HepG2 (cell line): Measurements from ENCODE around the gene KRTAP10-2. TPM values are rescaled to one million over a fixed set of nuclear protein-coding genes. Genes with fewer than 3 reads are reported as not detected.

Experiments
- ATAC-seq: fragments of 200-7000 bp; cut with Tn5 transposase; 3 replicates; pipeline ENCODE4 v1.9.1; 2020; ENCODE audit warnings: mild to moderate bottlenecking, moderate library complexity
- BruUV-seq: library from RNA; stranded (reverse); fragments of 400-500 nt; replicated peaks from 2 replicates; lab custom pipeline; 2021; lab: Mats Ljungman, UMichigan
- CTCF ChIA-PET: fragments of 300-600 bp; formaldehyde crosslinking; extraction: SDS; loops from one replicate; lab custom pipeline; 2021; ENCODE audit warnings: low total read pairs, inconsistent platforms, low intra/inter-chr PET ratio; lab: Yijun Ruan, JAX
- POLR2A ChIA-PET: fragments of 350-600 bp; sonication (Branson Sonifier 250); formaldehyde crosslinking; loops from one replicate; lab custom pipeline; 2020; ENCODE audit warnings: antibody characterized with exemption, inconsistent platforms; lab: Yijun Ruan, JAX
- DNase-seq: peaks from one replicate; pipeline ENCODE4 v3.0.0-alpha.2; 2015; ENCODE audit warnings: low spot score
- FAIRE-seq: peaks from 3 replicates; lab custom pipeline; 2011; peaks lifted over from hg19 to GRCh38; lab: Jason Lieb, UNC
- H2AFZ ChIP-seq: one replicate; pipeline ENCODE4 v1.6.1; 2011; ENCODE audit warnings: low read length, inconsistent platforms
- H3K27ac ChIP-seq: fragments of 300-600 bp; 3 replicates; pipeline ENCODE4 v1.8.0; 2011; ENCODE audit warnings: mixed run types, mild to moderate bottlenecking, mixed read lengths, low read length, inconsistent platforms; ENCODE audit not compliant: insufficient read depth; ENCODE audit errors: extremely low read length
- H3K27me3 ChIP-seq, 2 experiments: fragments of 200-600 bp in 1 of 2; 2 replicates in 1 of 2; 3 replicates in 1 of 2; pipeline versions ENCODE4 v1.6.0 to v1.8.0; 2011; ENCODE audit warnings: low read length in 2 of 2, mild to moderate bottlenecking in 2 of 2, moderate library complexity in 2 of 2, inconsistent platforms in 1 of 2; ENCODE audit not compliant: insufficient read depth in 2 of 2, control insufficient read depth in 1 of 2
- H3K36me3 ChIP-seq, 2 experiments: fragments of 200-600 bp in 1 of 2; replicated peaks in 1 of 2; 2 replicates in 1 of 2; 3 replicates in 1 of 2; pipeline versions ENCODE4 v1.5.1 to v1.8.0; 2011; ENCODE audit warnings: low read length in 2 of 2, inconsistent platforms in 1 of 2; ENCODE audit not compliant: insufficient read depth in 2 of 2, control insufficient read depth in 1 of 2
- H3K4me1 ChIP-seq: 2 replicates; pipeline ENCODE4 v1.5.1; 2012; ENCODE audit warnings: low read length, inconsistent platforms; ENCODE audit not compliant: insufficient read depth
- H3K4me2 ChIP-seq: 2 replicates; pipeline ENCODE4 v1.6.0; 2011; ENCODE audit warnings: low read depth, low read length, inconsistent platforms
- H3K4me3 ChIP-seq, 3 experiments: fragments of 200-600 bp in 1 of 3; sonication (generic), shearing (Covaris generic) in 1 of 3; replicated peaks in 1 of 3; 2 replicates each; pipeline ENCODE4 v1.5.1; 2011 to 2016; ENCODE audit warnings: low read length in 3 of 3, inconsistent platforms in 2 of 3, low read depth in 2 of 3, mild to moderate bottlenecking in 2 of 3, control low read depth in 1 of 3, mixed read lengths in 1 of 3; ENCODE audit not compliant: insufficient read depth in 1 of 3
- H3K79me2 ChIP-seq: one replicate; pipeline ENCODE4 v1.6.1; 2011; ENCODE audit warnings: low read length, inconsistent platforms; ENCODE audit not compliant: insufficient read depth
- H3K9ac ChIP-seq: 2 replicates; pipeline ENCODE4 v1.6.0; 2011; ENCODE audit warnings: mild to moderate bottlenecking, low read depth, low read length, inconsistent platforms; ENCODE audit not compliant: insufficient read depth
- H3K9me3 ChIP-seq: 2 replicates; pipeline ENCODE4 v1.5.1; 2012; ENCODE audit warnings: mild to moderate bottlenecking, low read length
- H4K20me1 ChIP-seq: 2 replicates; pipeline ENCODE4 v1.6.0; 2011; ENCODE audit warnings: inconsistent platforms, mild to moderate bottlenecking, low read length, moderate library complexity; ENCODE audit not compliant: insufficient read depth
- NR2F6 ChIP-seq, 2 experiments: IDR thresholded peaks; 2 replicates each; pipeline ENCODE4 v1.6.1; 2016; ENCODE audit warnings: antibody characterized with exemption in 1 of 2, mild to moderate bottlenecking in 1 of 2
- YEATS2 ChIP-seq: sonication (generic); formaldehyde crosslinking; IDR thresholded peaks from 2 replicates; pipeline ENCODE4 v1.4.0; 2020; ENCODE audit warnings: missing genetic modification reagents, borderline replicate concordance
- ZHX2 ChIP-seq, 2 experiments: sonication (generic) in 1 of 2; formaldehyde crosslinking in 1 of 2; IDR thresholded peaks; 2 replicates each; pipeline versions ENCODE4 v1.6.1 to v1.9.0; 2014 to 2022; ENCODE audit warnings: antibody characterized with exemption in 1 of 2, borderline replicate concordance in 1 of 2, inconsistent platforms in 1 of 2, low read depth in 1 of 2, missing genetic modification reagents in 1 of 2
- ZNF746 ChIP-seq: sonication (generic); formaldehyde crosslinking; IDR thresholded peaks from 2 replicates; pipeline ENCODE4 v1.8.0; 2022; ENCODE audit warnings: mild to moderate bottlenecking, missing genetic modification reagents
- WGBS: methylation state at CpG from one replicate; pipeline ENCODE4 v1.1.6; 2017; ENCODE audit warnings: low lambda C conversion rate; 5-methylcytosine and 5-hydroxymethylcytosine counted together
- in situ Hi-C: cut with HindIII; loops from 2 replicates; pipeline ENCODE4 v1.10.0; 2017; ENCODE audit warnings: low pct_unique_long_range_greater_than_20kb; ENCODE audit not compliant: extremely low pct_ligation_motif_present
- intact Hi-C: fragments of 100-400 bp; cut with micrococcal nuclease; formaldehyde crosslinking; loops from one replicate; pipeline ENCODE4 v1.10.0; 2022; ENCODE audit not compliant: unreplicated experiment
- polyA plus RNA-seq, 8 experiments: library from polyadenylated mRNA; depleted of rRNA in 3 of 8; stranded (reverse) in 7 of 8; unstranded in 1 of 8; fragments of >200 nt; fragmentation: Illumina TruSeq in 4 of 8; extraction: Trizol in 4 of 8; gene quantifications; 2 replicates each; pipeline versions ENCODE4 v1.2.1 to v1.2.3, GENCODE V29; 2011 to 2016; ENCODE audit warnings: low read depth in 4 of 8, missing spikeins in 1 of 8, mixed read lengths in 1 of 8; ENCODE audit not compliant: insufficient read depth in 1 of 8
- total RNA-seq, 5 experiments: library from RNA; depleted of rRNA; stranded (reverse); fragments of >200 nt; fragmentation: Illumina TruSeq; extraction: Trizol; gene quantifications; 2 replicates each; pipeline ENCODE4 v1.2.3, GENCODE V29; 2016; ENCODE audit warnings: low read depth in 1 of 5

KRTAP10-2 gene
- total and polyA plus RNA-seq, 2 of the 13 experiments (the other 11 are each of a cell fraction or from before 2014, with no cell fraction given), result not detected

- no peak for ATAC-seq
- no TSS peak for BruUV-seq
- no peaks in the 10 kb centered on the region for H3K9me3 ChIP-seq
- H3K36me3 ChIP-seq, result no peaks in the 10 kb centered on the region
- WGBS, result 84% methylated on average over 9 of the region's 9 CpGs
- intact Hi-C loops, result no loop called here
- CTCF ChIA-PET, result no interaction called here
- no peak overlapping the region for H3K27ac ChIP-seq
- TF ChIP-seq YEATS2 (CRISPR knock-in tag) (no peak), ZHX2 (IDR thresholded peaks at IDR 0.05; ENCODE audit: low read depth) (no peak), ZHX2 (CRISPR knock-in tag; IDR thresholded peaks at IDR 0.05; ENCODE audit: borderline replicate concordance) (no peak), ZNF746 (CRISPR knock-in tag) (no peak), NR2F6 (IDR thresholded peaks at IDR 0.05) (no peak), NR2F6 (CRISPR knock-in tag; IDR thresholded peaks at IDR 0.05) (no peak)
- TF ChIP-seq, all 625 proteins: peak for 0
- Histone ChIP-seq H3K4me3 (no peak overlapping the region), H3K4me1 (peaks cover 41% of the 10 kb centered on the region), H3K27me3 (peaks cover 0 to 1% of the 10 kb centered on the region in 2 experiments; a peak in 1 of 5 replicates), H3K9ac (no peak overlapping the region), H3K4me2 (no peak overlapping the region), H2AFZ (no peak overlapping the region), H3K79me2 (no peaks in the 10 kb centered on the region), H4K20me1 (no peaks in the 10 kb centered on the region)
- POLR2A ChIA-PET, result no interaction called here
- in situ Hi-C loops, result no loop called here
- no peak for FAIRE-seq
- no peak for DNase-seq
Measured at GRCh38 chr21:44596068-44596725, 44.9 kb upstream of the KRTAP10-2 start.
